Esophagus squamous epithelium (tissue), 4 donors: ENCODE data around the gene ARF5.
A peak's percentile ranks its signal among the peaks of the same experiment; 100 is the strongest.

Experiments
- CTCF ChIP-seq, 6 experiments: fragments of 450-650 bp in 4 of 6; fragments of 200-600 bp in 2 of 6; sonication (generic) in 2 of 6; IDR thresholded peaks; one replicate each; pipeline ENCODE4 v1.5.1; 2016 to 2019; ENCODE audit warnings: antibody characterized with exemption in 6 of 6, mild to moderate bottlenecking in 4 of 6, moderate library complexity in 4 of 6
- POLR2A ChIP-seq, 4 donors: fragments of 450-650 bp; IDR thresholded peaks; one replicate each; pipeline ENCODE4 v1.6.1; 2017; ENCODE audit warnings: antibody characterized with exemption in 4 of 4, mild to moderate bottlenecking in 4 of 4, moderate library complexity in 3 of 4

- TF ChIP-seq CTCF (IDR thresholded peaks at IDR 0.05) = peak in 1 of 6 experiments; percentile 23
- TF ChIP-seq POLR2A (IDR thresholded peaks at IDR 0.05) = no peak
These were observed 10.1 kb downstream of the ARF5 start for GRCh38 chr7:127598318-127598717.
